ENCODE results near the gene OSBPL5. TPM values are rescaled to one million over a fixed set of nuclear protein-coding genes. Genes with fewer than 3 reads are reported as not detected.
A peak's percentile ranks its signal among the peaks of the same experiment; 100 is the strongest.

OSBPL5 gene
- total RNA-seq, 1 experiment from 2014 or later: 115 TPM

GRCh38 chr11:3163241-3163981 lies 1.7 kb downstream of the OSBPL5 start:
- intact Hi-C loops (cut with micrococcal nuclease): no loop called here
- Mint-ChIP-seq H3K27ac (ENCODE audit: low read depth, unreplicated experiment) (no peak overlapping the region), H3K4me3 (ENCODE audit: unreplicated experiment) (peak overlapping the region; percentile 75), H3K9me3 (ENCODE audit: unreplicated experiment) (no peaks in the 10 kb centered on the region), H3K36me3 (ENCODE audit: insufficient read depth, unreplicated experiment) (peaks cover 2% of the 10 kb centered on the region), H3K27me3 (ENCODE audit: insufficient read depth, unreplicated experiment) (no peaks in the 10 kb centered on the region), H3K4me1 (ENCODE audit: insufficient read depth, unreplicated experiment) (peaks cover 19% of the 10 kb centered on the region)
- ChIA-PET CTCF (no interaction called here), POLR2A (interaction anchor here (1.2 to 1.7 kb wide), 2 partner anchors 40 to 53 kb away, joined by 3 to 10 read pairs; no protein-coding TSS in a partner anchor)
- TF ChIP-seq CTCF (IDR thresholded peaks at IDR 0.05; ENCODE audit: unreplicated experiment): no peak
- BruUV-seq (replicated peaks): no TSS peak
- no peak for DNase-seq (ENCODE audit: unreplicated experiment)

- DNase-seq (ENCODE audit: unreplicated experiment): no peak
- intact Hi-C loops (cut with micrococcal nuclease): no loop called here
- H3K9me3 Mint-ChIP-seq (ENCODE audit: unreplicated experiment): no peaks in the 10 kb centered on the region
- ChIA-PET POLR2A (interaction anchor here (1.2 to 1.7 kb wide), 2 partner anchors 39 to 52 kb away, joined by 3 to 10 read pairs; no protein-coding TSS in a partner anchor), CTCF (interaction anchor here (1.0 kb wide), 1 partner anchor 53 kb away, joined by 3 read pairs; no protein-coding TSS in a partner anchor)
- H3K4me1 Mint-ChIP-seq (ENCODE audit: insufficient read depth, unreplicated experiment): peaks cover 19% of the 10 kb centered on the region
- no peak for TF ChIP-seq CTCF (IDR thresholded peaks at IDR 0.05; ENCODE audit: unreplicated experiment)
- no TSS peak for BruUV-seq (replicated peaks)
- H3K36me3 Mint-ChIP-seq (ENCODE audit: insufficient read depth, unreplicated experiment): peaks cover 7% of the 10 kb centered on the region
- H3K4me3 Mint-ChIP-seq (ENCODE audit: unreplicated experiment): peak overlapping the region; percentile 75
- no peaks in the 10 kb centered on the region for H3K27me3 Mint-ChIP-seq (ENCODE audit: insufficient read depth, unreplicated experiment)
- no peak overlapping the region for H3K27ac Mint-ChIP-seq (ENCODE audit: low read depth, unreplicated experiment)
Observed at GRCh38 chr11:3162410-3163240, 2.5 kb downstream of the OSBPL5 start.

- Mint-ChIP-seq H3K4me1 (ENCODE audit: insufficient read depth, unreplicated experiment) (peaks cover 19% of the 10 kb centered on the region), H3K27ac (ENCODE audit: low read depth, unreplicated experiment) (no peak overlapping the region), H3K27me3 (ENCODE audit: insufficient read depth, unreplicated experiment) (no peaks in the 10 kb centered on the region), H3K4me3 (ENCODE audit: unreplicated experiment) (no peak overlapping the region), H3K9me3 (ENCODE audit: unreplicated experiment) (no peaks in the 10 kb centered on the region), H3K36me3 (ENCODE audit: insufficient read depth, unreplicated experiment) (peaks cover 12% of the 10 kb centered on the region)
- ChIA-PET POLR2A (no interaction called here), CTCF (interaction anchor here (0.5 to 1.0 kb wide), 4 partner anchors 11 to 187 kb away, joined by 3 to 4 read pairs (median 4); no protein-coding TSS in a partner anchor)
- no peak for TF ChIP-seq CTCF (IDR thresholded peaks at IDR 0.05; ENCODE audit: unreplicated experiment)
- intact Hi-C loops (cut with micrococcal nuclease): no loop called here
- DNase-seq (ENCODE audit: unreplicated experiment): no peak
- no TSS peak for BruUV-seq (replicated peaks)
Observed at GRCh38 chr11:3161720-3162409, 3.2 kb downstream of the OSBPL5 start.

Data from MCF 10A (cell line).